IMR-90 (cell line): ENCODE measurements around the gene CARF. TPM values are rescaled to one million over a fixed set of nuclear protein-coding genes. Genes with fewer than 3 reads are reported as not detected.

Experiments
- ATAC-seq: fragments of 200-7000 bp; cut with Tn5 transposase; 2 replicates; pipeline ENCODE4 v1.9.1; 2020; ENCODE audit warnings: low read depth, mild to moderate bottlenecking, moderate library complexity
- BruUV-seq: library from RNA; stranded (reverse); fragments of 400-500 nt; replicated peaks from 2 replicates; lab custom pipeline; 2021; lab: Mats Ljungman, UMichigan
- CTCF ChIA-PET: fragments of 300-600 bp; formaldehyde crosslinking; extraction: SDS; loops from one replicate; lab custom pipeline; 2021; ENCODE audit warnings: antibody characterized with exemption; lab: Yijun Ruan, JAX
- POLR2A ChIA-PET: fragments of 300-600 bp; sonication (Branson Sonifier 250); formaldehyde crosslinking; loops from one replicate; lab custom pipeline; 2022; ENCODE audit warnings: antibody characterized with exemption; ENCODE audit not compliant: unreplicated experiment; lab: Charles Lee
- DNase-seq: peaks from one replicate; pipeline ENCODE4 v3.0.0; 2013
- H2AFZ ChIP-seq: replicated peaks from 2 replicates; pipeline ENCODE3; 2013; ENCODE audit warnings: low read length, mild to moderate bottlenecking; ENCODE audit not compliant: poor library complexity
- H2AK5ac ChIP-seq: 2 replicates; pipeline ENCODE4 v1.6.1; 2013; ENCODE audit warnings: low read depth, low read length, inconsistent platforms
- H2AK9ac ChIP-seq: replicated peaks from 2 replicates; pipeline ENCODE3; 2013; ENCODE audit warnings: mild to moderate bottlenecking, low read depth, low read length, moderate library complexity; ENCODE audit not compliant: poor library complexity
- H2BK120ac ChIP-seq: 2 replicates; pipeline ENCODE4 v1.6.1; 2013; ENCODE audit warnings: low read depth, low read length, inconsistent platforms
- H2BK15ac ChIP-seq: 3 replicates; pipeline ENCODE4 v1.6.1; 2013; ENCODE audit warnings: low read depth, low read length, inconsistent platforms
- H2BK20ac ChIP-seq: 2 replicates; pipeline ENCODE4 v1.6.1; 2013; ENCODE audit warnings: low read depth, mild to moderate bottlenecking, inconsistent platforms, low read length, moderate library complexity
- H2BK5ac ChIP-seq: 2 replicates; pipeline ENCODE4 v1.6.1; 2013; ENCODE audit warnings: mild to moderate bottlenecking, low read depth, low read length, inconsistent platforms; ENCODE audit not compliant: poor library complexity, severe bottlenecking
- H3K14ac ChIP-seq: replicated peaks from 2 replicates; pipeline ENCODE4 v1.6.1; 2013; ENCODE audit warnings: low read depth, low read length, inconsistent platforms
- H3K18ac ChIP-seq: 2 replicates; pipeline ENCODE4 v1.6.1; 2013; ENCODE audit warnings: low read depth, low read length, control low read depth
- H3K23ac ChIP-seq: 2 replicates; pipeline ENCODE4 v1.6.1; 2013; ENCODE audit warnings: low read depth, low read length, inconsistent platforms
- H3K27ac ChIP-seq: 2 replicates; pipeline ENCODE4 v1.5.1; 2013; ENCODE audit warnings: mild to moderate bottlenecking, control low read depth, low read length; ENCODE audit not compliant: insufficient read depth
- H3K27me3 ChIP-seq: 2 replicates; pipeline ENCODE4 v1.6.1; 2013; ENCODE audit warnings: low read length; ENCODE audit not compliant: control insufficient read depth, insufficient read depth
- H3K36me3 ChIP-seq: 2 replicates; pipeline ENCODE4 v1.6.1; 2013; ENCODE audit warnings: low read length, mixed read lengths; ENCODE audit not compliant: control insufficient read depth, insufficient read depth
- H3K4ac ChIP-seq: 2 replicates; pipeline ENCODE4 v1.6.1; 2013; ENCODE audit warnings: low read depth, low read length, inconsistent platforms
- H3K4me1 ChIP-seq: 2 replicates; pipeline ENCODE4 v1.6.1; 2013; ENCODE audit warnings: low read length, mixed read lengths; ENCODE audit not compliant: control insufficient read depth, insufficient read depth
- H3K4me2 ChIP-seq: 2 replicates; pipeline ENCODE4 v1.6.1; 2013; ENCODE audit warnings: low read depth, mild to moderate bottlenecking, control low read depth, low read length, moderate library complexity
- H3K4me3 ChIP-seq: 2 replicates; pipeline ENCODE4 v1.5.1; 2013; ENCODE audit warnings: low read depth, mild to moderate bottlenecking, control low read depth, low read length, moderate library complexity; ENCODE audit not compliant: insufficient read depth
- H3K56ac ChIP-seq: 2 replicates; pipeline ENCODE4 v1.6.1; 2013; ENCODE audit warnings: low read length, inconsistent platforms; ENCODE audit not compliant: insufficient read depth; ENCODE audit errors: extremely low read depth
- H3K79me1 ChIP-seq, 2 experiments: 2 replicates each; pipeline ENCODE4 v1.6.1; 2013; ENCODE audit warnings: low read length in 2 of 2, inconsistent platforms in 1 of 2, low read depth in 1 of 2
- H3K9ac ChIP-seq: 2 replicates; pipeline ENCODE4 v1.6.1; 2013; ENCODE audit warnings: low read depth, low read length, control low read depth
- H3K9me1 ChIP-seq: 2 replicates; pipeline ENCODE4 v1.6.1; 2013; ENCODE audit warnings: low read length, inconsistent platforms; ENCODE audit not compliant: insufficient read depth
- H3K9me3 ChIP-seq: 2 replicates; pipeline ENCODE4 v1.6.1; 2013; ENCODE audit warnings: low read length; ENCODE audit not compliant: control insufficient read depth, insufficient read depth
- H4K20me1 ChIP-seq: 2 replicates; pipeline ENCODE4 v1.6.1; 2013; ENCODE audit warnings: low read length, inconsistent platforms; ENCODE audit not compliant: insufficient read depth
- H4K5ac ChIP-seq: 2 replicates; pipeline ENCODE4 v1.6.1; 2013; ENCODE audit warnings: mild to moderate bottlenecking, low read depth, low read length, control low read depth
- H4K8ac ChIP-seq, 2 experiments: 2 replicates each; pipeline ENCODE4 v1.6.1; 2013; ENCODE audit warnings: low read depth in 2 of 2, low read length in 2 of 2, control low read depth in 1 of 2, inconsistent platforms in 1 of 2
- H4K91ac ChIP-seq: 2 replicates; pipeline ENCODE4 v1.6.1; 2013; ENCODE audit warnings: low read depth, low read length, inconsistent platforms; ENCODE audit not compliant: insufficient read depth
- BHLHE40 ChIP-seq: fragments of 150-350 bp; IDR thresholded peaks from 2 replicates; pipeline ENCODE4 v1.6.1; 2016; ENCODE audit warnings: mild to moderate bottlenecking, low read depth, low read length
- CEBPB ChIP-seq: IDR thresholded peaks from 2 replicates; pipeline ENCODE4 v1.6.1; 2012; ENCODE audit warnings: low read depth, low read length, improper control_type of control experiment
- CHD1 ChIP-seq: IDR thresholded peaks from 2 replicates; pipeline ENCODE4 v1.6.1; 2012; ENCODE audit warnings: low read depth, low read length, improper control_type of control experiment
- FOS ChIP-seq: fragments of 150-350 bp; IDR thresholded peaks from 2 replicates; pipeline ENCODE4 v1.6.1; 2016; ENCODE audit warnings: low read depth, low read length
- MAFK ChIP-seq: IDR thresholded peaks from 2 replicates; pipeline ENCODE4 v1.6.1; 2012; ENCODE audit warnings: low read depth, low read length, improper control_type of control experiment
- MAZ ChIP-seq: IDR thresholded peaks from 2 replicates; pipeline ENCODE4 v1.6.1; 2012; ENCODE audit warnings: low read depth, mild to moderate bottlenecking, low read length, improper control_type of control experiment, moderate library complexity, borderline replicate concordance
- MXI1 ChIP-seq: IDR thresholded peaks from 2 replicates; pipeline ENCODE4 v1.6.1; 2012; ENCODE audit warnings: low read depth, mild to moderate bottlenecking, low read length, moderate library complexity, borderline replicate concordance
- NFE2L2 ChIP-seq: fragments of 150-350 bp; IDR thresholded peaks from 2 replicates; pipeline ENCODE4 v1.6.1; 2016; ENCODE audit warnings: low read depth, mild to moderate bottlenecking, low read length
- POLR2A ChIP-seq: IDR thresholded peaks from 2 replicates; pipeline ENCODE4 v1.6.1; 2012; ENCODE audit warnings: mild to moderate bottlenecking, low read depth, low read length
- RAD21 ChIP-seq: IDR thresholded peaks from 2 replicates; pipeline ENCODE4 v1.6.1; 2012; ENCODE audit warnings: low read length, improper control_type of control experiment
- RCOR1 ChIP-seq: IDR thresholded peaks from 2 replicates; pipeline ENCODE4 v1.6.1; 2012; ENCODE audit warnings: mild to moderate bottlenecking, low read length, improper control_type of control experiment; ENCODE audit not compliant: insufficient replicate concordance
- RFX5 ChIP-seq: IDR thresholded peaks from 2 replicates; pipeline ENCODE4 v1.8.0; 2012; ENCODE audit warnings: low read depth, mild to moderate bottlenecking, low read length, moderate library complexity
- SMC3 ChIP-seq: fragments of 150-350 bp; IDR thresholded peaks from 2 replicates; pipeline ENCODE4 v1.6.1; 2016; ENCODE audit warnings: low read depth, mild to moderate bottlenecking, antibody characterized with exemption, low read length, moderate library complexity
- WGBS, 2 experiments: methylation state at CpG; one replicate each; pipeline versions ENCODE4 v1.1.5 to v1.1.7; 2013; ENCODE audit warnings: missing lambda C conversion rate in 2 of 2; ENCODE audit not compliant: insufficient read length in 1 of 2; ENCODE audit errors: extremely low coverage in 2 of 2; 5-methylcytosine and 5-hydroxymethylcytosine counted together
- dilution Hi-C: fragments of 300-500 bp; cut with HindIII; formaldehyde crosslinking; loops from one replicate; pipeline ENCODE4 v1.14.3; 2018; ENCODE audit warnings: low sequenced_read_pairs; ENCODE audit not compliant: unreplicated experiment
- in situ Hi-C: fragments of 300-500 bp; cut with MboI; formaldehyde crosslinking; loops from 3 replicates; pipeline ENCODE4 v1.14.3; 2019; ENCODE audit warnings: low sequenced_read_pairs, inconsistent platforms, mixed read lengths
- intact Hi-C: fragments of 100-400 bp; cut with micrococcal nuclease; formaldehyde crosslinking; loops from 2 replicates; pipeline ENCODE4 v1.10.0; 2022
- polyA plus RNA-seq, 3 experiments: library from polyadenylated mRNA; depleted of rRNA; stranded (reverse); fragments of >200 nt; gene quantifications; 2 replicates each; pipeline ENCODE4 v1.2.3, GENCODE V29; 2012; ENCODE audit warnings: low replicate concordance in 1 of 3
- total RNA-seq: library from RNA; depleted of rRNA; stranded (reverse); fragments of >200 nt; gene quantifications from 2 replicates; pipeline ENCODE4 v1.2.3, GENCODE V29; 2012
- TF ChIP-seq, protein P1 (sequence below): fragments of 150-350 bp; IDR thresholded peaks from 2 replicates; pipeline ENCODE4 v1.6.1; 2016; ENCODE audit warnings: low read depth, mild to moderate bottlenecking, low read length, moderate library complexity, borderline replicate concordance
- TF ChIP-seq, protein P2 (sequence below): conservative IDR thresholded peaks from 2 replicates; pipeline ENCODE4 v1.5.1; 2012; ENCODE audit warnings: mild to moderate bottlenecking, low read depth, low read length, improper control_type of control experiment
- TF ChIP-seq, protein P3 (sequence below): fragments of 150-350 bp; IDR thresholded peaks from 2 replicates; pipeline ENCODE4 v1.6.1; 2017; ENCODE audit warnings: mild to moderate bottlenecking, antibody characterized with exemption, low read length, low read depth

CARF gene
- total and polyA plus RNA-seq, 2 of the 4 experiments (the other 2 are of a cell fraction): 2.4 to 5.6 TPM

DNA sequence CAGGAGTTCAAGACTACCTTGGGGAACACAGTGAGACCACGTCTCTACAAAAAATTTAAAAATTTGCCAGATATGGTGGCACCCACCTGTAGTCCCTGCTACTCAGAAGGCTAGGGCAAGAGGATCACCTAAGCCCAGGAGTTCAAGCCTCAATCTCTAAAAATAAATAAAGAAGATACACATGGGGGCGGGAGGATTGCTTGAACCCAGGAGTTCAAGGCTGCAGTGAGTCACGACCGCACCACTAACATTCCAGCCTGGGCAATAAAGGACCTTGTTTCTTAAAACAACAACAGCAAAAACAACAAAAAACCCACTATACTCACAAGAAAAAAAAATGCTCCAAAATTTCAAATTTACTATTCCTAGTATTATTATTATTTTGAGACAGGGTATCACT, 30.5 kb upstream of the CARF start:
- Histone ChIP-seq H2AK9ac (no peak overlapping the region), H3K23ac (no peak overlapping the region), H4K91ac (no peak overlapping the region), H3K4me3 (no peak overlapping the region), H3K9ac (no peak overlapping the region), H2BK20ac (no peak overlapping the region), H3K4ac (no peak overlapping the region), H3K9me3 (no peaks in the 10 kb centered on the region), H2BK120ac (no peak overlapping the region), H3K9me1 (no peaks in the 10 kb centered on the region), H4K5ac (no peak overlapping the region), H3K14ac (no peak overlapping the region), H2AFZ (no peak overlapping the region), H2BK5ac (no peak overlapping the region), H4K20me1 (no peaks in the 10 kb centered on the region), H2BK15ac (no peak overlapping the region), H3K56ac (no peak overlapping the region), H3K4me2 (no peak overlapping the region), H3K27me3 (no peaks in the 10 kb centered on the region), H4K8ac (no peak overlapping the region), H3K18ac (no peak overlapping the region), H3K27ac (no peak overlapping the region), H2AK5ac (no peak overlapping the region), H3K36me3 (peaks cover 14% of the 10 kb centered on the region), H3K79me1 (no peaks in the 10 kb centered on the region), H3K4me1 (no peaks in the 10 kb centered on the region)
- ATAC-seq (no peak), DNase-seq (no peak)
- dilution Hi-C loops: no loop called here
- WGBS, 2 experiments: no CpG with 5 or more reads among the region's 4 CpGs
- CTCF ChIA-PET: no interaction called here
- POLR2A ChIA-PET: no interaction called here
- BruUV-seq: no TSS peak
- TF ChIP-seq POLR2A (no peak), MXI1 (no peak), SMC3 (no peak), FOS (no peak), BHLHE40 (no peak), MAFK (no peak), NFE2L2 (no peak), RFX5 (no peak), CEBPB (no peak), RAD21 (no peak), MAZ (no peak), RCOR1 (no peak), CHD1 (no peak)
- TF ChIP-seq, protein P1, sequence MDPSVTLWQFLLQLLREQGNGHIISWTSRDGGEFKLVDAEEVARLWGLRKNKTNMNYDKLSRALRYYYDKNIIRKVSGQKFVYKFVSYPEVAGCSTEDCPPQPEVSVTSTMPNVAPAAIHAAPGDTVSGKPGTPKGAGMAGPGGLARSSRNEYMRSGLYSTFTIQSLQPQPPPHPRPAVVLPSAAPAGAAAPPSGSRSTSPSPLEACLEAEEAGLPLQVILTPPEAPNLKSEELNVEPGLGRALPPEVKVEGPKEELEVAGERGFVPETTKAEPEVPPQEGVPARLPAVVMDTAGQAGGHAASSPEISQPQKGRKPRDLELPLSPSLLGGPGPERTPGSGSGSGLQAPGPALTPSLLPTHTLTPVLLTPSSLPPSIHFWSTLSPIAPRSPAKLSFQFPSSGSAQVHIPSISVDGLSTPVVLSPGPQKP: no peak
- TF ChIP-seq, protein P2, sequence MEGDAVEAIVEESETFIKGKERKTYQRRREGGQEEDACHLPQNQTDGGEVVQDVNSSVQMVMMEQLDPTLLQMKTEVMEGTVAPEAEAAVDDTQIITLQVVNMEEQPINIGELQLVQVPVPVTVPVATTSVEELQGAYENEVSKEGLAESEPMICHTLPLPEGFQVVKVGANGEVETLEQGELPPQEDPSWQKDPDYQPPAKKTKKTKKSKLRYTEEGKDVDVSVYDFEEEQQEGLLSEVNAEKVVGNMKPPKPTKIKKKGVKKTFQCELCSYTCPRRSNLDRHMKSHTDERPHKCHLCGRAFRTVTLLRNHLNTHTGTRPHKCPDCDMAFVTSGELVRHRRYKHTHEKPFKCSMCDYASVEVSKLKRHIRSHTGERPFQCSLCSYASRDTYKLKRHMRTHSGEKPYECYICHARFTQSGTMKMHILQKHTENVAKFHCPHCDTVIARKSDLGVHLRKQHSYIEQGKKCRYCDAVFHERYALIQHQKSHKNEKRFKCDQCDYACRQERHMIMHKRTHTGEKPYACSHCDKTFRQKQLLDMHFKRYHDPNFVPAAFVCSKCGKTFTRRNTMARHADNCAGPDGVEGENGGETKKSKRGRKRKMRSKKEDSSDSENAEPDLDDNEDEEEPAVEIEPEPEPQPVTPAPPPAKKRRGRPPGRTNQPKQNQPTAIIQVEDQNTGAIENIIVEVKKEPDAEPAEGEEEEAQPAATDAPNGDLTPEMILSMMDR: no peak
- TF ChIP-seq, protein P3, sequence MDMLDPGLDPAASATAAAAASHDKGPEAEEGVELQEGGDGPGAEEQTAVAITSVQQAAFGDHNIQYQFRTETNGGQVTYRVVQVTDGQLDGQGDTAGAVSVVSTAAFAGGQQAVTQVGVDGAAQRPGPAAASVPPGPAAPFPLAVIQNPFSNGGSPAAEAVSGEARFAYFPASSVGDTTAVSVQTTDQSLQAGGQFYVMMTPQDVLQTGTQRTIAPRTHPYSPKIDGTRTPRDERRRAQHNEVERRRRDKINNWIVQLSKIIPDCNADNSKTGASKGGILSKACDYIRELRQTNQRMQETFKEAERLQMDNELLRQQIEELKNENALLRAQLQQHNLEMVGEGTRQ: no peak
- in situ Hi-C loops: no loop called here
- intact Hi-C loops: no loop called here
